CD4-positive, alpha-beta T cell treated with Interleukin-17A for 4 hours (primary cell): Measurements from ENCODE around the gene MAMDC4.
"Not testable (repeated sequence)": the region's sequence is repeated elsewhere in the genome, so short reads cannot be mapped to it uniquely, and the experiment has no call there.

Experiments
- DNase-seq: peaks from one replicate; pipeline ENCODE4 v3.0.0-alpha.2; 2020; ENCODE audit warnings: mixed read lengths

MAMDC4 gene

DNA sequence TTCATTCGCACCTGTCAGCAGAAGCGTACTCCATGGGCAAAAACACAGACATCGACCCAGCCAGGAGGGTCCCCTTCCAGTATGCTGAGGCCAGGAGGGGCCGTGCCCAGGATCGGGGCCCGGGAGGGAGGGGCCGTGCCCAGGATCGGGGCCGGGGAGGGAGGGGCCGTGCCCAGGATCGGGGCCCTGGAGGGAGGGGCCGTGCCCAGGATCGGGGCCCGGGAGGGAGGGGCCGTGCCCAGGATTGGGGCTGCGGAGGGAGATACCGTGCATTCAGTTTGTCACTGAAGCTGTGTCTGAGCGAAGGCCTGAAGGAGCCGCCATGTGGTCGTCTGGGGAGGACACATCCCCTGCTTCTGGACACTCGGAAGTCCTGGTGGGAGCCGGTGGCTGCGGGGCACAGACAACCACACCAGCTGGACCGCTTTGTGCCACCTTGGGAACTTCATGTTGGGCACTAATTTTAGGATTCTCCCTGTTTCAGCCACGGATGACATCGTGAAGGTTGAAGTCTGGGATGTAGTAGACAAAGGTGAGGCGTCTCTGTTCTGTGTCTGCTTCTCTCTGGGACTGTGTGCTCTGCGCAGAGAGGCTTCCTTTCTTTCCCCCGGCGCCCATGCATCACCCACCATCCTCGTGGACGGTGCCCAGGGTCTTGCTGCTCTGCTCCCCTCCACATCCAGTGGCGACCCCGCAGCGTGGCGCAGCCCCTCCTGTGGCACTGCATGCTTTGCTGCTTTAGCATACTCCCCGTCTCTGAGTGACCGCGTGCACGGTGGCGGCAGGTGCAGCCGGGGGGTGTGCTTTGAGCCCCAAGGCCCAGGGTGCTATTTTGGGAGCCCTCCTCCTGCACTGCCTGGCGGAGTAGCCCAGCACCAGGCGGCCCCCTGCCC, 26.6 kb upstream of the MAMDC4 start:
- DNase-seq, result no peak

DNA sequence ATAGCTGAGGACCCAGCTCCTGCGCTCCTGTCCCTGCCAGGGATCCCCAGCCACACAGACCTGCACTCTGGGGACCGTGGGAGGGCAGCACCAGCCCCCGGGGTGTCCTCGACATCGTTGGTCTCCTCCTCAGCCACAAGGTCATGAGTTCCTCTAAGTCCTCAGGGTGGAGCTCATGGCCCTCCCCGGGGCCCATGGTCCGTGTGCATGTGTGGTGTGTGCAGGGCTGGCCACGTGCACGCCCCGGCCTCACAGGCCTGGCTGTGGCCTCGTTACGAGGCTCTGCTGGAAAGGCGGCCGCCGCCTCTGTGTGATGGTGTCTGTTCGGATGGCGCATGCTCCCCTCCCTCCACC, 26.0 kb upstream of the MAMDC4 start:
- DNase-seq, result no peak

DNA sequence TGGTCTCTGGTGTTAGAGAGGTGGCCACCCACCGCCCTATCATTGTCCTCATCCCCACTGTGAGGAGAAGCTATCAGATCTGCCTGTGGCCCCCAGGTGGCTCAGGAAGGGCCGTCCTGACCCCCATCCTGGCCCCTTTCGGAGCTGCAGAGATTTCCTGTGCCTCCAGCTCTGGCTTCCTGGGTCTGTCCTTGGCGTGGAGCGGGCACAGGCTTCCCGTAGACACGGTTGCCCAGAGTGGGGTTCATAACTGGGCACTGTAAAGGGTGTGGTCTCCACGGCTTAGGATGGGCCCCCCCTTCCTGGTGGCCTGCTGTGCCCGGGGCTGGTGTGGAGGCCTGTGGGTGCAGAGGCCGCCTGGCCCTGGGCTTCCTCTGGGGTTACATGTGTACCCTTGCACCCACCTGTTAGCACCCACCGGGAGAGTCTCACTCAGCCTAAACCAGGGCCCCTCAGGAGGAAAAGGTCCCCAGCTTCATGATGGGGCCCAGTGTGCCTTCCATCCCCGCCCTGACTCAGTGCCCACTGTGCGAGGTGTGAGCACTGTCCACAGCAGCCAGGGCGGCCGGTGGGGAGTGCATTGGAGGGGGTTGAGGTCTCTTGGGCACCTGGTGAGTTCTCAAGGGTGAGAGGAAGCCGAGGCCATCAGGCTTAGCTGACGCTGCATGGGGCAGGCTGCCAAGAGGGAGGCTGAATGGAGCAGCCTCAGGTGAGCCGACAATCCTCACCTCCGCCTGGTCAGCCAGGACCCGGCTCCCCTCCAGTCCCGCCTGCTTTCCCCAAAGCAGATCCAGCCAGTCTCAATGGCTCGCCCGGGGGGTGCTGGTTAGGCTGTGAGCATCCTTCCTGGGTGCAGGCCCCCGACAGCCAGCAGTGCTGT, 25.2 kb upstream of the MAMDC4 start:
- DNase-seq, result no peak

DNA sequence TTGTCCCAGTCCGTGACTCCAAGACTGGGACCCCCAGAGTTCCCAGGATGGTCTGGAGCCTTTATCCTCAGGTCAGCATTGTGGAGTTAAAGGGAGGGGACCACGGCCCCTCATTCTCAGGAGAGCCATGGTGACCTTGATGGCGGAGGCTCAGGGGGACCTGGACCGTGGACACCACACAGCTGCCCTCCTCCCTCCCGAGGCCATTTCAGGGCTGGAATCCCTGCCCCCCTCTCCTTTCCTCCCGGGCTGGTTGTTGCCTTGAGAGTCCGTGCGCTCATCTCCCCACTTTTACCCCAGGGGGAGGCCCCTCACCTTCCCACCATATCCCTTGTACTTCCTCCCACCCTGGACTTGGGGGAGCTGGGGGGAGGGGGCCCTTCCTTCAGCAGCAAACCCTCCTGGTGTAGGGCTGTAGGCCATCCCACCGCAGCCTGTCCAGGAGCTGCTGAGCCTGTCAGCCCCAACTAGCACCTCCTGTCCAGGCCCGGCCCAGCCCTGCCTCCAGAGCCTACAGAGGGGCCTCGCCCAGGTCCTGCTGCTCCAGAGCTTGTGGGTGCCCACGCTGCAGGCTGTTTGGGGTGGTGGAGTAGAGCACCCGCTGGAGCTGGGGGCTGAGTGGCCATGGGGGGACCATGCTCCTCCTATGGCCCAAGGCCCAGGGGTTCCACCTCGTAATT, 24.2 kb upstream of the MAMDC4 start:
- no peak for DNase-seq

DNA sequence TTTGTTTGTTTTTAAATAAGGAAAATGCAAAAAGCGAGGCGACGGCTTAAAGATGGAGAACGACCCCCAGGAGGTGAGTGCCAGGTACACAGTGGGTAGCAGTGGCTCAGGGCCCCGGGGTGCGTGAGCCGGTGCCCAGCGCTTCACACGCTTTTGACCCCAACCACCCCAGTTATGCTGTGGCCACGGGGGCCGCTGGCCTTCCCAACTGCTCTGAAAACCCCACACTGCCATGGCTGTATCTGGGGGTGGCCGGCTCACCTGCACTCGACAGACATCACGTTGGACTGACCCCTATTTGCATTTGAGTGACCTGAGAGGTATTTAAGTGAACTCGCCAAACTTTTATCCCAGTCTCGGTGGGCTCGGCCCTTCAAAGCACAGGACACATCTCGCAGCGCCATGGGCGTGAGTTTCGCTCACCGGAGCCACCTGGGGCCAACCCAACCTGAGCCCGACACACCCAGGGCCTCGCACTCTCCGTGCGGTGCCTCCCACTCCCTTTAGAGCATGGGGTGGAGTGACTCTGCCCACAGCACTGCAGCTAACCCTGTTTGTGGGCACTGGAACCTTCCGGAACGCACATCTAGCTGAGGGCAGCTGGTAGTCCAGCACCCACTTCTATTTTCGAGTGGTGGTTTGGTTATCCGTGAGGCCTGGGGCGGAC, 23.5 kb upstream of the MAMDC4 start:
- DNase-seq, result no peak

DNA sequence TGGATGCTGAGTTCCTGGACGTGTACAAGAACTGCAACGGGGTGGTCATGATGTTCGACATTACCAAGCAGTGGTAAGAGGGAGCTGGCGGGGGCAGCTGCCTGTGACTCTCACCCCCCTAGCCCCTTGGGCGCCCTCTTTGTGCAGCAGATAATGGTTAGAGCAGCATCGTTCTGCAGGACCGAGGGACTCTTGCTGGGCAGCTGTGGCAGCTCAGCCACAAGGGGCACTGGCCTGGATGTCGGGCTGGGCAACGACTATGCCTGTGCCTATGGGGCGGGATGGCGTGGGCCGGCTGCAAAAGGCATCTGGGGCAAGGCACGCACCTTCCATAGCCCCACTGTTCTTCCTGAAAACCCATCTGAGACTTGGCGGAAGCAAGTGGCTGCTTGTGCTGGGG, 22.7 kb upstream of the MAMDC4 start:
- no peak for DNase-seq

DNA sequence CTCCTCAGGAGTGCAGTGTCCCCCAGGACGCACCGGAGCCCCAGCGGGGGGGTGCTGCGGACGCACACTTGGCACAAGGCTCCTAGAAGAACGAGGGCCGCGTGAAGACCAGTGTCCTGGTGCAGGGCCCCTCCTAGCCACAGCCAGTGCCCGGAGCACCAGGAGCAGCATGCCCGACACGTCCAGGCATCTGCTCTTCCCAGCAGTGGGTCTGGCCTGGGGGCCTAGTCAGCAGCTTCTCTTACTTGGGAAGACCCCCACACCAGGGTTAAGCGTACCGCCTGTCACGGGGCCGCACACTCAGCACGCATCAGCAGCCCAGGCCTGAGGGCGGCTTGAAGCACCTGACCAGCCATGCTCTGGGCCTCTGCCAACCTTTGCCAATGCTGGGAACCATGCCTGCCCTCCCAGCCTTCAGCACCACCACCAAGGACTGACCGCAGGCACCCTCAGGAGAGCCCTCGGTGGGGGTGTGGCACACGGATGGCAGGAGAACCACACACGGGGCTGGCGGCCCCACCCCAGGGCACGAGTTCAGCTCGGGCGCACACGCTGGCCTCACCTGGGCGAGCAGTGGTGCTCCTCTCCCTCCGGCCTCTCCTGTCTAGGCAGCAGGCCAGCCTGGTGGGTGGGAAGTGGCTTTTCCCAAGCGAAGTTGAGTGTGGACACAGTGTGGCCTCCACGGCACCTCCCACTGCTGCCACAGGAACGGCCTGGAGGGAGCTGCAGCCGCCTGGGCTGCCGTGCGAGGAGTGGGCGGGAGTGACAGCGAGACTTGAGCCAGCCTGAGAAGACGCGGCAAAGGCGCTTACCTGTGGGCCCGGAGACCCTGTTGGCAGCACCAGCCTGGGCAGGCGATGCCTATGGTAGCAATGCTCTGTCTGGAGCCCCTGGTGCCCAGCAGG, 21.9 kb upstream of the MAMDC4 start:
- DNase-seq, result no peak

DNA sequence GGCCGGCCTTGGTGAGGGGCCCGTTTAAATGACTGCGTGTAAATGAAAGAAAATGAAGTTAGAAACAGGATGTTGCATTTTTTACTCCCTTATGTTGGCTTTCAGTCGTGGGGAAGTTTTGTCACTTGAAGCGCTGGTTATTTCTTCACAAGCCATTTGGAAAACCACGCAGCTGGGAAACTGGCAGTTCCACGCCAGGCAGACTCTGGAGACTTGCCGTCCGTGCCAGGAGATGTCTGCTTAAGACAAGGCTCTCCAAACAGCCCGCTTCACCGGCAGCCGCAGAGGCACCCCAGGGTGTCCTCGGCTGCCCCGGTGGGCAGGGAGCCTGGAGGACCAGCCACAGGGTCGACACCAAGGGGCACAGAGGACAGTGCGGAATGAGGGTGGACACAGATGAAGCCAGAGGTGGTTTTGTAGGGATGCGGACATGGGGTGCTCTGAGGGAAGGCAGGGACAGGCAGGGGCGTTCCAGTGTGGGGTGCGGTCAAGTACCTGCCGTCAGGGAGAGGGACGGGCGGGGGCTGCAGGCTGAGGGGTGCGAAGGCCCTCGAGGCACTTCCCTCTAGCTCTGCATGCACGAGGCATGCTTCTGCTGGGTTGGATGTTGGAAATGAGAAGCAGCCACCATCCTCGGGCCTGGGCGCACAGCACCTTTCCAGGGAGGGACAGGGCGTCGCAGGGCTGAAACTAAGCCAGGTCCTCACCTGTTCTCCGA, 21.0 kb upstream of the MAMDC4 start:
- no peak for DNase-seq

DNA sequence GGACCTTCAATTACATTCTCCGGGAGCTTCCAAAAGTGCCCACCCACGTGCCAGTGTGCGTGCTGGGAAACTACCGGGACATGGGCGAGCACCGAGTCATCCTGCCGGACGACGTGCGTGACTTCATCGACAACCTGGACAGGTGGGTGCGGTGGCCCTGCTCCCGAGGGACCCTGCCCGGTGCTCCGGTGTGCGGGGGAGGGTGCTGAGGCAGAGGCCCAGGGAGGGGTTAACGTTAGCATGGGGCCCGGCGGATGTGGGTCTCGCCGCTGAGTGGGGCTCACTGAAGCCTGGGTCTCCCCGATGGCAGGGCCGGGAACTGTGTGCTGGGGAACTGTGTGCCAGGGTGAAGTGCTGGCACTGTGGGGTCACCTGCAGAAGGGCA, 20.4 kb upstream of the MAMDC4 start:
- no peak for DNase-seq

DNA sequence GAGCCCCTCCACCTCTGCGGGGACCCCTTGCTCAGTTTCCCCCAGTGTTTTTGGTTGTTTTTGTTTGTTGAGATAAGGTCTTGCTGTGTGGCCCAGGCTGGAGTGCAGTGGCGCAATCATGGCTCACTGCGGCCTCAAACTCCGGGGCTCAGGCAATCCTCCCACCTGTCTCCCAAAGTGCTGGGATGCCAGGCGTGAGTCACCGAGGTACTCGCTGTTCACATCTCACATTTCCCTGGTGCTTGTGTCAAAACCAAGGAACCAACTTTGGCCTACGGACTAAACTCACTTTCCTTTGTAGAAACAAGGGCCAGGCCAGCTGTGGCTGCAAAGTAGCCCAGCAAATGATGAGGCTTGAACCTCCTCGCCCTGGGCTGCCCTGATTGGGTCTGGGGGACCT, 19.6 kb upstream of the MAMDC4 start:
- no peak for DNase-seq

DNA sequence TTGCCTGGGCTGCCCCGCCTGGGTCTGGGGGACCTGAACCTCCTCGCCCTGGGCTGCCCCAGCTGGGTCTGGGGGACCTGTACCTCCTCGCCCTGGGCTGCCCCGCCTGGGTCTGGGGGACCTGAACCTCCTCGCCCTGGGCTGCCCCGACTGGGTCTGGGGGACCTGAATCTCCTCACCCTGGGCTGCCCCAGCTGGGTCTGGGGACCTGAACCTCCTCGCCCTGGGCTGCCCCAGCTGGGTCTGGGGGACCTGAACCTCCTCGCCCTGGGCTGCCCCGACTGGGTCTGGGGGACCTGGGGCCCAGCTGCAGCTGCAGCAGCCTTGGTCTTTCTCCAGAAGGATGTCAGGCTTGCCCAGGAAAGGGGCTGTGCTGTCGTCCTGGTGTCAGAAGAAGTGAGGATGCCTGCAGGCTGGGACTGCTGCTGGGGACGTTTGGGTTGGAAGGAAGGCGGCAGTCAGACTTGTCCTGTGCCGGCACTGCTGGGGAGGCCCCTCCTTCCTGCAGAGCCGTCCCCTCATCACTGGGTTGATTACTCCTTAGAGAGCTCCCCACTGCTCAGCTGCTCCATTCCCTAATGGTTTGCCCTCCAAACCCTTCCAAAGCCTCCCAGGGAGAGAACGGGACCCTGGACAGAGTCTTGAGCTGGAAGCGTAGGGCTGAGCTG, 18.6 kb upstream of the MAMDC4 start:
- not testable (repeated sequence) for DNase-seq

DNA sequence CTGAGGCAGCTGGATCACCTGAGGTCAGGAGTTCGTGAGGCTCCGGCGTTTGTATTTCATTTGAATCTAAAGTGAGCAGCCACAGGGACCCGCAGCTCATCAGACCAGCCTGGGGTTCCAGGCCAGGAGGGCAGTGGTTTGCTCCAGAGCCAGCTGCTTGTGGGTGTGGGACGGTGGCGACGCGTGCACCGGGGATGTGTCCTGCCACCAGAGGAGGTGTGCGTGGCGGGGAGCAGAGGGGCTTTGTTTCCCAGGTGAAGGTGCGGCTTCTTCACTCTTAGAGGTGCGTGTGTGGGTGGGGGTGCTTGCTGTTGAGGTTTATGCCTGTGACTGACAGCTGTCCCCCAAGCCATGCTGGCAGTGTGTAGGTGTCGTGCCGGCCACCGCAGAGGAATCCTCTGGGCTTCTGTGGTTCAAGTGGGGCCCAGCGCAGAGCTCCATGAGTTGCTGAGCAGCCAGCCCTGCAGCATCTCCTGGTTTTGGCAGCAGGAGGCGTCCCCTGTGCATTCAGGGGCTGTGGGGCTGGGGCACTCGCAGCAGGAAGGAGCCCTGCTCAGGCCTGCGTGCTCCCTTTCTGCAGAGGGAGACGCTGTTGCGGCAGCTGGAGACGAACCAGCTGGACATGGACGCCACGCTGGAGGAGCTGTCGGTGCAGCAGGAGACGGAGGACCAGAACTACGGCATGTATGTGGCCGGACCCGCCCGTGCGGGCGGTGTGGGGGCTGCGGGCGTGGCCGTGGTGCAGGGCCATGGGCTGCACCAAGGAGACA, 16.8 kb upstream of the MAMDC4 start:
- DNase-seq, result no peak

DNA sequence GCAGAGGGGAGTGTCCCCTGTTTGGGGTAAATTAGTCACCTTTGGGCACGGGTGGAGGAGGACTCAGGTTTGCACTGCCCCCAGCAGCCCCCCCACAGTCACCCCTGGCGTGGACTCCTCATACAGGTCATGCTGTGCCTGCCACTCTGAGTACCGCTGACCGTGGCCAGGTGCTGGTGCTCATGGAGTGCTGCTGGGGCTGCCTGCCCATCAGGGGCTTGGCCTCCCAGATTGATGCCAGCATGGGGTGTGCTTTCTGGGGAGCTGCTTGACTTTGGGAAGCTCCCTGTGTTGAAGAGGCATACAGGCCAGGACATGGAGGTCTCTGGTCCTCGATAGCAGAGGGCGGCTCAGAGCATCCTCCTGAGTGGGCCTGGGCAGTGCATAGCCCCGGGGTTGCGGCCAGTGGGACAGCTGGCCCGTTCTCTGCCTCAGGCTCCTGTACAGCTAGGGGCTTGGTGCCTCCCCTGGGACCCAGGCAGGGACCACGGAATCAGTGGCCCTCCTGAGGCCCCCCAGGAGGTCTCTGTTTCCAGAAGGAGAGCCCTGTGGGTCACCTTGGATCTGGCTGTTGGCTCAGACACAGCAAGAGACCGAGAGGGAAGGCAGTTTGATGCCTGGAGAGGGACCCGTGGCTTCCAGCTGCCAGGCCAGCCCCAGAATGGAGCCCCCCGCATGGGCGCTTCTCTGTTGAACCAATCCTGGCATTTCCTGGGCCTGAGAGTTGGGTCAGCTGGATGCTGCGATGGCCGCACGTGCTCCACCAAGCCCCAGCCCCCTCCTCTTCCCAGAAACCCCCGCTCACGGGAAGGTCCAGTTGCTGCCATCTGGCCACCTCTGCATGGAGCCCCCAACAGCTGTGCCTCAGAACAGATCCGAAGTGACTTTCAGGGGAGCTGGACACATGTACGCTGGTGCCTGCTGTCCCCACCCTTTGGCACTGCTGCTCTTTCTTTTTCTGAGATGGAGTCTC, 15.9 kb upstream of the MAMDC4 start:
- DNase-seq, result no peak

DNA sequence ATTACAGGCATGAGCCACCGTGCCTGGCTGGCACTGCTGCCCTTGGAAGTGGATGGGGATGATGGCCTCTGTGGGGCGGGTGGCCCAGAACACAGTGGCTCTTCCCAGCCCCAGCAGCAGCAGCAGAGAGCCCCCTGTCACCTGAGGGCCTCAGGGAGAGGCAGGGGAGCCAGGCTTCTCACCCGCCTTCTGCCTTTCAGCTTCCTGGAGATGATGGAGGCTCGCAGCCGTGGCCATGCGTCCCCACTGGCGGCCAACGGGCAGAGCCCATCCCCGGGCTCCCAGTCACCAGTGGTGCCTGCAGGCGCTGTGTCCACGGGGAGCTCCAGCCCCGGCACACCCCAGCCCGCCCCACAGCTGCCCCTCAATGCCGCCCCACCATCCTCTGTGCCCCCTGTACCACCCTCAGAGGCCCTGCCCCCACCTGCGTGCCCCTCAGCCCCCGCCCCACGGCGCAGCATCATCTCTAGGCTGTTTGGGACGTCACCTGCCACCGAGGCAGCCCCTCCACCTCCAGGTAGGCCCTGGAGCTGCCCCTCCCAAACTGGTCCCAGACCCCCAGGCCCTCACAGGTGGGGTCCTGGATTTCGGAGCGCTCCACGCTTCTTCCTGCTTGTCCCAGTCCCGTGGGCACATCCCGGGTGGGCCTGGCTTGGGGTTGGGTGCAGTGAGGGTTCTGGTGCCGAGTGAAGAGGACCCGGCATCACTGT, 14.8 kb upstream of the MAMDC4 start:
- DNase-seq, result no peak

DNA sequence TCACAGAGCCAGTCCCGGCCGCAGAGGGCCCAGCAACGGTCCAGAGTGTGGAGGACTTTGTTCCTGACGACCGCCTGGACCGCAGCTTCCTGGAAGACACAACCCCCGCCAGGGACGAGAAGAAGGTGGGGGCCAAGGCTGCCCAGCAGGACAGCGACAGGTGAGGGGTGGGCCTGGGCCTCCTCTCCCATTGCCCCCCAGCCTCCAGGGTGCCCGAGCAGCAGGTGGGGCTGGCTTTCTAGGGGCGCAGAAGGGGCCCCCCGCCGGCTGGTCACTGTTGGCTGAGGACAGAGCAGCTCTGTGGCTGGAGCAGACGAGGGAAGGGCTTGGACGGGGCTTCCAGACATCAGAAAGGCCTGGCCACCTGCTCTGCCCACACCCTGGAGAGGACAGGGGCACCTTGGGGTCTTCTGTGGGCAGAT, 14.3 kb upstream of the MAMDC4 start:
- DNase-seq, result not testable (repeated sequence)

DNA sequence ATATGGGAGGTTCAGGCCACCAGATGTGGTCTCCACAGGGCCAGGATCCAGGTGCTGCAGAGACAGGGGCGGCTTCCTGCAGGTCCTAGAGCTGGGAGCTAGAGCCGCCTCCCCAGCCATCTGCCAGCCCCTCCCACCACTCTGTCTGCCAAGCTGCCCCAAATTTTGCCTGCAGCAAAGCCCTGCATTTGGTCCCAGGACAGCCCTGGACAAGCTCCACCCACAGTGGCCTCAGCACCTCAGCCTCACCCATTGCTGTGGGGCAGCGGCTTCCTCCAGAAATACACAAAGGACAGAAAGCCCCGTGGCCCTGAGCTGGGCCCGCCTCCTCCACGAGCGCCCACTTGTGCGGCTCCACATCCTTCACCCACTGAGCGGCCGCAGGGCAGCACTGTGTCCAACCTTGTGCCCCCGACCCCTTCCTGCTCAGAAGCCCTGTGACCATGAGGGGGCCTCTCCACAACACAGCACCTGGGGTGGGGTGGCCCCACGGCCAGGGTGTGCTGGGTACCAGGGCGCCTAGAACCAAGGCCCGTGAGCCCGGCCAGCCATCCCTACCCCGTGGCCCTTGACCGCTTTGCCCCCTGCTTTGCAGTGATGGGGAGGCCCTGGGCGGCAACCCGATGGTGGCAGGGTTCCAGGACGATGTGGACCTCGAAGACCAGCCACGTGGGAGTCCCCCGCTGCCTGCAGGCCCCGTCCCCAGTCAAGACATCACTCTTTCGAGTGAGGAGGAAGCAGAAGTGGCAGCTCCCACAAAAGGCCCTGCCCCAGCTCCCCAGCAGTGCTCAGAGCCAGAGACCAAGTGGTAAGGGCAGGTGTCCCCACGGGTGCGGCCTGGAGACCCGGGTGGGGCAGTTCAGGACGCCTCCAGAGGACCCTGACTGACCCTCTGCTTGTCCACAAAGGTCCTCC, 13.6 kb upstream of the MAMDC4 start:
- no peak for DNase-seq
